Keratinocyte (primary cell): ENCODE data around the gene MLEC. TPM values are rescaled to one million over a fixed set of nuclear protein-coding genes. Genes with fewer than 3 reads are reported as not detected.

Experiments used
- DNase-seq: peaks from one replicate; pipeline ENCODE4 v3.0.0-alpha.2; 2011; ENCODE audit warnings: low read depth, missing footprints, low spot score
- FAIRE-seq: peaks from 2 replicates; lab custom pipeline; 2011; peaks lifted over from hg19 to GRCh38; lab: Jason Lieb, UNC
- H2AFZ ChIP-seq: 2 replicates; pipeline ENCODE4 v1.6.0; 2012; ENCODE audit warnings: low read length, control low read depth, inconsistent platforms; ENCODE audit not compliant: control insufficient read depth
- H3K27ac ChIP-seq: 2 replicates; pipeline ENCODE4 v1.5.1; 2011; ENCODE audit warnings: low read length; ENCODE audit not compliant: control insufficient read depth, insufficient read depth
- H3K27me3 ChIP-seq: 3 replicates; pipeline ENCODE4 v1.6.0; 2011; ENCODE audit warnings: low read length; ENCODE audit not compliant: control insufficient read depth, insufficient read depth; ENCODE audit errors: extremely low read depth
- H3K36me3 ChIP-seq, 2 experiments: 2 replicates in 1 of 2; 3 replicates in 1 of 2; pipeline ENCODE4 v1.5.1; 2011; ENCODE audit warnings: low read length in 2 of 2, mild to moderate bottlenecking in 1 of 2; ENCODE audit not compliant: control insufficient read depth in 2 of 2, insufficient read depth in 2 of 2; ENCODE audit errors: extremely low read depth in 1 of 2
- H3K4me1 ChIP-seq: 3 replicates; pipeline ENCODE4 v1.5.1; 2011; ENCODE audit warnings: low read length; ENCODE audit not compliant: control insufficient read depth, insufficient read depth; ENCODE audit errors: extremely low read depth
- H3K4me2 ChIP-seq: 3 replicates; pipeline ENCODE4 v1.6.0; 2011; ENCODE audit warnings: low read depth, low read length; ENCODE audit not compliant: control insufficient read depth, insufficient read depth; ENCODE audit errors: extremely low read depth
- H3K4me3 ChIP-seq, 3 experiments: fragments of 200-600 bp in 1 of 3; sonication (generic) in 1 of 3; 2 replicates in 2 of 3; 3 replicates in 1 of 3; pipeline ENCODE4 v1.5.1; 2011 to 2016; ENCODE audit warnings: low read length in 3 of 3, mild to moderate bottlenecking in 3 of 3, control low read depth in 2 of 3, inconsistent platforms in 1 of 3, low read depth in 1 of 3, mixed read lengths in 1 of 3, mixed run types in 1 of 3, moderate library complexity in 1 of 3; ENCODE audit not compliant: control insufficient read depth in 2 of 3, insufficient read depth in 2 of 3; ENCODE audit errors: extremely low read depth in 1 of 3
- H3K79me2 ChIP-seq: 2 replicates; pipeline ENCODE4 v1.6.0; 2012; ENCODE audit warnings: low read length; ENCODE audit not compliant: control insufficient read depth, insufficient read depth
- H3K9ac ChIP-seq: 3 replicates; pipeline ENCODE4 v1.6.0; 2011; ENCODE audit warnings: low read length; ENCODE audit not compliant: control insufficient read depth, insufficient read depth; ENCODE audit errors: extremely low read depth
- H3K9me1 ChIP-seq: 3 replicates; pipeline ENCODE4 v1.6.0; 2011; ENCODE audit warnings: low read length; ENCODE audit not compliant: control insufficient read depth, insufficient read depth; ENCODE audit errors: extremely low read depth
- H3K9me3 ChIP-seq: 2 replicates; pipeline ENCODE4 v1.5.1; 2012; ENCODE audit warnings: low read depth, low read length; ENCODE audit not compliant: control insufficient read depth
- H4K20me1 ChIP-seq: 3 replicates; pipeline ENCODE4 v1.6.0; 2011; ENCODE audit warnings: low read length; ENCODE audit not compliant: control insufficient read depth, insufficient read depth; ENCODE audit errors: extremely low read depth
- EZH2 ChIP-seq: IDR thresholded peaks from one replicate; pipeline ENCODE4 v1.6.1; 2012; ENCODE audit warnings: inconsistent platforms, mild to moderate bottlenecking, low read length, moderate library complexity
- dilution Hi-C: fragments of 300-500 bp; cut with MboI; formaldehyde crosslinking; loops from one replicate; pipeline ENCODE4 v1.7.0; 2020; ENCODE audit warnings: low sequenced_read_pairs; ENCODE audit not compliant: extremely low pct_ligation_motif_present
- polyA plus RNA-seq, 5 experiments: library from polyadenylated mRNA; depleted of rRNA in 3 of 5; stranded (reverse) in 3 of 5; stranded (forward) in 1 of 5; unstranded in 1 of 5; fragments of >200 nt; gene quantifications; 1 replicate in 1 of 5; 2 replicates in 3 of 5; 3 replicates in 1 of 5; pipeline versions ENCODE4 v1.2.1 to v1.2.3, GENCODE V29; 2011 to 2012; ENCODE audit warnings: missing spikeins in 2 of 5, low read depth in 1 of 5, low replicate concordance in 1 of 5
- TF ChIP-seq, protein P1 (sequence below), 3 experiments: IDR thresholded peaks in 1 of 3; conservative IDR thresholded peaks in 1 of 3; optimal IDR thresholded peaks in 1 of 3; 2 replicates in 2 of 3; 3 replicates in 1 of 3; pipeline versions ENCODE3 to v1.5.1; 2011; ENCODE audit warnings: low read length in 3 of 3, mild to moderate bottlenecking in 3 of 3, moderate library complexity in 2 of 3, control low read depth in 1 of 3, inconsistent platforms in 1 of 3; ENCODE audit not compliant: insufficient read depth in 2 of 3; ENCODE audit errors: extremely low read depth in 1 of 3

MLEC gene
- polyA plus RNA-seq, 1 donor (not counting 4 experiments of a cell fraction or from before 2014, with no cell fraction given): 65.2 TPM

GRCh38 chr12:120651821-120652220 is 35.1 kb upstream of the MLEC start:
- no peak overlapping the region for H3K4me3 ChIP-seq
- H3K9me1 ChIP-seq: no peaks in the 10 kb centered on the region
- H3K27me3 ChIP-seq: peaks cover 32% of the 10 kb centered on the region
- no peak overlapping the region for H2AFZ ChIP-seq
- H3K4me1 ChIP-seq: peaks cover 10% of the 10 kb centered on the region
- H3K27ac ChIP-seq: no peak overlapping the region
- no peak for DNase-seq
- no peak overlapping the region for H3K9ac ChIP-seq
- H3K79me2 ChIP-seq: no peaks in the 10 kb centered on the region
- no peaks in the 10 kb centered on the region for H3K36me3 ChIP-seq
- FAIRE-seq: no peak
- H4K20me1 ChIP-seq: no peaks in the 10 kb centered on the region
- dilution Hi-C loops: no loop called here
- no peak for TF ChIP-seq EZH2
- TF ChIP-seq, protein P1, sequence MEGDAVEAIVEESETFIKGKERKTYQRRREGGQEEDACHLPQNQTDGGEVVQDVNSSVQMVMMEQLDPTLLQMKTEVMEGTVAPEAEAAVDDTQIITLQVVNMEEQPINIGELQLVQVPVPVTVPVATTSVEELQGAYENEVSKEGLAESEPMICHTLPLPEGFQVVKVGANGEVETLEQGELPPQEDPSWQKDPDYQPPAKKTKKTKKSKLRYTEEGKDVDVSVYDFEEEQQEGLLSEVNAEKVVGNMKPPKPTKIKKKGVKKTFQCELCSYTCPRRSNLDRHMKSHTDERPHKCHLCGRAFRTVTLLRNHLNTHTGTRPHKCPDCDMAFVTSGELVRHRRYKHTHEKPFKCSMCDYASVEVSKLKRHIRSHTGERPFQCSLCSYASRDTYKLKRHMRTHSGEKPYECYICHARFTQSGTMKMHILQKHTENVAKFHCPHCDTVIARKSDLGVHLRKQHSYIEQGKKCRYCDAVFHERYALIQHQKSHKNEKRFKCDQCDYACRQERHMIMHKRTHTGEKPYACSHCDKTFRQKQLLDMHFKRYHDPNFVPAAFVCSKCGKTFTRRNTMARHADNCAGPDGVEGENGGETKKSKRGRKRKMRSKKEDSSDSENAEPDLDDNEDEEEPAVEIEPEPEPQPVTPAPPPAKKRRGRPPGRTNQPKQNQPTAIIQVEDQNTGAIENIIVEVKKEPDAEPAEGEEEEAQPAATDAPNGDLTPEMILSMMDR (optimal IDR thresholded peaks at IDR 0.05 in 1 of 3, IDR thresholded peaks at IDR 0.05 in 1 of 3, conservative IDR thresholded peaks at IDR 0.05 in 1 of 3; ENCODE audit: extremely low read depth in 1 of 3, insufficient read depth in 2 of 3, low read length in 3 of 3): no peak
- H3K4me2 ChIP-seq: no peak overlapping the region
- no peaks in the 10 kb centered on the region for H3K9me3 ChIP-seq

DNA sequence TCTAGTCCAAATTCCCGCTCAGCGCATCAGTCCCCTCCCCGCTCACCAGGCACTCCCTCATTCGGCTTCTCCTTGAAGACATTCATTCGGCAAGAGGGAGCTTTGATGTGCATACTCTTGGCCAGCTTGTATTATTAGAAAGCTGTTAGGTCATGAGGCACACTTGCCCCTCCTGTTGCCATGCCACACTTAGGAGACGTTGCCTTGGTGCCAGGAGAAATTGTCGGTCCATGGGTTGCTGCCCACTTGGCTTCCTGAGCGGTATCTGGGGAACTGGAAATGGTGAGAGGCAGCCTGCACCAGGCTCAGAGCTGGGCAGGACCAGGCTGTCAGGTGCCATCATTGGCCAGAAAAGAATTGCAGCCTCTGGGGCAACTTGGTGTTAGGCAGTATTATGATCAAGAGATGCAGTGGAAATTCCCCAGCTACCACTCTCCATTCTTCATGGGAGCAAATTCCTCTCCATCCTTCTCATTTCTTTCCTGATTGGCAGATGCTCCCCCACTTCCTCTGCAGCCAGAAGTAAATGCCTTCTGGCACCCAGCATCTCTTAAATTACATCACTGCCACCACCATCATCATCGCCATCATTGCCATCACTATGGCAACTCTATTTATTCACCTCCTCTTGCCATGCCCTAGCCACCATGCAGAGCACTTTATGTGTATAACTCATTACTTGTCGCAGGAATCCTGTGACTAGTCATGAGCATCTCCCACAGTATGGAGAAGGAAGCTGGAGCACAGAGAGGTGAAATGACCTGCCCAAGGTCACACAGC is 34.1 kb upstream of the MLEC start:
- Histone ChIP-seq H3K79me2 (no peaks in the 10 kb centered on the region), H3K4me1 (peaks cover 10% of the 10 kb centered on the region), H3K9ac (no peak overlapping the region), H2AFZ (no peak overlapping the region), H3K9me1 (no peaks in the 10 kb centered on the region), H3K27me3 (peaks cover 32% of the 10 kb centered on the region), H3K9me3 (no peaks in the 10 kb centered on the region), H3K27ac (no peak overlapping the region), H3K4me2 (no peak overlapping the region), H3K4me3 (no peak overlapping the region), H3K36me3 (no peaks in the 10 kb centered on the region), H4K20me1 (no peaks in the 10 kb centered on the region)
- dilution Hi-C loops: no loop called here
- TF ChIP-seq, protein P1 (optimal IDR thresholded peaks at IDR 0.05 in 1 of 3, IDR thresholded peaks at IDR 0.05 in 1 of 3, conservative IDR thresholded peaks at IDR 0.05 in 1 of 3; ENCODE audit: extremely low read depth in 1 of 3, insufficient read depth in 2 of 3, low read length in 3 of 3): no peak
- TF ChIP-seq EZH2: no peak
- DNase-seq (no peak), FAIRE-seq (no peak)
